Activated naive CD8-positive, alpha-beta T cell treated with anti-CD3 and anti-CD28 coated beads, Interleukin-2, amount 50 U/mL, for 24 hours (primary cell): ENCODE data around the gene ZNF219.
"Not testable (repeated sequence)": the region's sequence is repeated elsewhere in the genome, so short reads cannot be mapped to it uniquely, and the experiment has no call there.

Experiments used
- ATAC-seq: fragments of 150-1000 bp; cut with Tn5 transposase; one replicate; pipeline ENCODE4 v1.10.0; 2021
- DNase-seq: peaks from one replicate; pipeline ENCODE4 v3.0.0; 2021
- H3K27ac Mint-ChIP-seq: one replicate; pipeline ENCODE4 v1.8.0; 2021; ENCODE audit warnings: mild to moderate bottlenecking, mixed read lengths
- H3K27me3 Mint-ChIP-seq: one replicate; pipeline ENCODE4 v1.8.0; 2021; ENCODE audit warnings: mixed read lengths
- H3K36me3 Mint-ChIP-seq: one replicate; pipeline ENCODE4 v1.8.0; 2021; ENCODE audit warnings: low read depth, mixed read lengths
- H3K4me1 Mint-ChIP-seq: one replicate; pipeline ENCODE4 v1.8.0; 2021; ENCODE audit warnings: mixed read lengths
- H3K4me3 Mint-ChIP-seq: one replicate; pipeline ENCODE4 v1.8.0; 2021; ENCODE audit warnings: mild to moderate bottlenecking, moderate library complexity, mixed read lengths
- H3K9me3 Mint-ChIP-seq: one replicate; pipeline ENCODE4 v1.8.0; 2021; ENCODE audit warnings: mixed read lengths

The ZNF219 gene

GRCh38 chr14:21055432-21056117, 42.9 kb downstream of the ZNF219 start:
- Mint-ChIP-seq H3K27me3 (peaks cover 4% of the 10 kb centered on the region), H3K4me1 (no peaks in the 10 kb centered on the region), H3K27ac (no peak overlapping the region), H3K4me3 (no peak overlapping the region), H3K9me3 (no peaks in the 10 kb centered on the region), H3K36me3 (no peaks in the 10 kb centered on the region)
- DNase-seq (no peak), ATAC-seq (no peak)

GRCh38 chr14:21054768-21055145, 43.7 kb downstream of the ZNF219 start:
- DNase-seq (no peak), ATAC-seq (no peak)
- Mint-ChIP-seq H3K27me3 (peaks cover 4% of the 10 kb centered on the region), H3K9me3 (no peaks in the 10 kb centered on the region), H3K27ac (no peak overlapping the region), H3K4me1 (no peaks in the 10 kb centered on the region), H3K36me3 (no peaks in the 10 kb centered on the region), H3K4me3 (no peak overlapping the region)

- Mint-ChIP-seq H3K36me3 (no peaks in the 10 kb centered on the region), H3K4me1 (no peaks in the 10 kb centered on the region), H3K4me3 (no peak overlapping the region), H3K27ac (no peak overlapping the region), H3K27me3 (peaks cover 4% of the 10 kb centered on the region), H3K9me3 (no peaks in the 10 kb centered on the region)
- ATAC-seq (peak; percentile 49), DNase-seq (no peak)
These were observed 44.2 kb downstream of the ZNF219 start for GRCh38 chr14:21054123-21054767.

- Mint-ChIP-seq H3K27ac (no peak overlapping the region), H3K4me3 (no peak overlapping the region), H3K36me3 (no peaks in the 10 kb centered on the region), H3K4me1 (no peaks in the 10 kb centered on the region), H3K27me3 (peaks cover 6% of the 10 kb centered on the region), H3K9me3 (no peaks in the 10 kb centered on the region)
- ATAC-seq: no peak
- no peak for DNase-seq
These were observed 45.0 kb downstream of the ZNF219 start for GRCh38 chr14:21053184-21054122.

- Mint-ChIP-seq H3K27ac (no peak overlapping the region), H3K4me1 (no peaks in the 10 kb centered on the region), H3K36me3 (no peaks in the 10 kb centered on the region), H3K9me3 (no peaks in the 10 kb centered on the region), H3K4me3 (no peak overlapping the region), H3K27me3 (peaks cover 6% of the 10 kb centered on the region)
- no peak for ATAC-seq
- no peak for DNase-seq
These were observed 47.9 kb downstream of the ZNF219 start for GRCh38 chr14:21050597-21050996.

GRCh38 chr14:21049271-21049673, 49.2 kb downstream of the ZNF219 start:
- Mint-ChIP-seq H3K27ac (no peak overlapping the region), H3K27me3 (peaks cover 15% of the 10 kb centered on the region), H3K4me3 (no peak overlapping the region), H3K36me3 (no peaks in the 10 kb centered on the region), H3K9me3 (no peaks in the 10 kb centered on the region), H3K4me1 (peaks cover 3% of the 10 kb centered on the region)
- ATAC-seq (no peak), DNase-seq (no peak)

GRCh38 chr14:21048638-21049037, 49.8 kb downstream of the ZNF219 start:
- Mint-ChIP-seq H3K4me3 (no peak overlapping the region), H3K9me3 (no peaks in the 10 kb centered on the region), H3K27ac (no peak overlapping the region), H3K4me1 (peaks cover 5% of the 10 kb centered on the region), H3K36me3 (no peaks in the 10 kb centered on the region), H3K27me3 (peaks cover 15% of the 10 kb centered on the region)
- no peak for DNase-seq
- no peak for ATAC-seq

- no peaks in the 10 kb centered on the region for H3K36me3 Mint-ChIP-seq
- ATAC-seq: no peak
- peaks cover 7% of the 10 kb centered on the region for H3K4me1 Mint-ChIP-seq
These were observed 51.1 kb downstream of the ZNF219 start for GRCh38 chr14:21047378-21047781.

GRCh38 chr14:21043974-21044618, 54.4 kb downstream of the ZNF219 start:
- peaks cover 7% of the 10 kb centered on the region for H3K4me1 Mint-ChIP-seq
- no peak overlapping the region for H3K27ac Mint-ChIP-seq
- ATAC-seq: no peak
- H3K27me3 Mint-ChIP-seq: peaks cover 23% of the 10 kb centered on the region
- no peak for DNase-seq
- H3K36me3 Mint-ChIP-seq: no peaks in the 10 kb centered on the region
- no peaks in the 10 kb centered on the region for H3K9me3 Mint-ChIP-seq
- H3K4me3 Mint-ChIP-seq: no peak overlapping the region

More at GRCh38 chr14:21047378-21047781, 51.1 kb downstream of the ZNF219 start:
- Mint-ChIP-seq H3K27ac (no peak overlapping the region), H3K9me3 (no peaks in the 10 kb centered on the region), H3K27me3 (peaks cover 16% of the 10 kb centered on the region), H3K4me3 (no peak overlapping the region)
- DNase-seq: no peak

- Mint-ChIP-seq H3K27ac (no peak overlapping the region), H3K4me1 (peaks cover 7% of the 10 kb centered on the region), H3K36me3 (no peaks in the 10 kb centered on the region), H3K27me3 (peaks cover 21% of the 10 kb centered on the region), H3K4me3 (no peak overlapping the region), H3K9me3 (no peaks in the 10 kb centered on the region)
- ATAC-seq (no peak), DNase-seq (no peak)
These were observed 55.0 kb downstream of the ZNF219 start for GRCh38 chr14:21043387-21043973.

GRCh38 chr14:21042918-21043317, 55.5 kb downstream of the ZNF219 start:
- no peaks in the 10 kb centered on the region for H3K9me3 Mint-ChIP-seq
- H3K4me1 Mint-ChIP-seq: peaks cover 7% of the 10 kb centered on the region
- DNase-seq (no peak), ATAC-seq (no peak)
- H3K4me3 Mint-ChIP-seq: no peak overlapping the region
- H3K27me3 Mint-ChIP-seq: peaks cover 21% of the 10 kb centered on the region
- no peaks in the 10 kb centered on the region for H3K36me3 Mint-ChIP-seq
- H3K27ac Mint-ChIP-seq: no peak overlapping the region

- peaks cover 7% of the 10 kb centered on the region for H3K4me1 Mint-ChIP-seq
- no peak within 1 kb of the TSS for H3K4me3 Mint-ChIP-seq
- no peaks in the 10 kb centered on the region for H3K36me3 Mint-ChIP-seq
- H3K9me3 Mint-ChIP-seq: no peaks in the 10 kb centered on the region
- ATAC-seq: no peak
- H3K27me3 Mint-ChIP-seq: peaks cover 19% of the 10 kb centered on the region
- H3K27ac Mint-ChIP-seq: no peak within 1 kb of the TSS
- DNase-seq: no peak
These were observed 56.6 kb downstream of the ZNF219 start, which contains the start of gene RNASE7 for GRCh38 chr14:21041676-21042433. Gene RNASE7 (plus strand): TSS chr14:21042362. CDS start chr14:21042993, 631 bp downstream.

GRCh38 chr14:21040941-21041340, 57.5 kb downstream of the ZNF219 start:
- not testable (repeated sequence) for H3K36me3 Mint-ChIP-seq, H3K4me3 Mint-ChIP-seq, ATAC-seq, H3K4me1 Mint-ChIP-seq, DNase-seq, H3K27ac Mint-ChIP-seq, H3K9me3 Mint-ChIP-seq
- peaks cover 19% of the 10 kb centered on the region for H3K27me3 Mint-ChIP-seq
